Amniotic stem cell (primary cell): ENCODE data around the gene HS2ST1.
"Not testable (repeated sequence)": the region's sequence is repeated elsewhere in the genome, so short reads cannot be mapped to it uniquely, and the experiment has no call there.

ENCODE experiments used
- DNase-seq: peaks from one replicate; lab custom pipeline; 2025; lab: John Stamatoyannopoulos, UW

HS2ST1 gene

DNA sequence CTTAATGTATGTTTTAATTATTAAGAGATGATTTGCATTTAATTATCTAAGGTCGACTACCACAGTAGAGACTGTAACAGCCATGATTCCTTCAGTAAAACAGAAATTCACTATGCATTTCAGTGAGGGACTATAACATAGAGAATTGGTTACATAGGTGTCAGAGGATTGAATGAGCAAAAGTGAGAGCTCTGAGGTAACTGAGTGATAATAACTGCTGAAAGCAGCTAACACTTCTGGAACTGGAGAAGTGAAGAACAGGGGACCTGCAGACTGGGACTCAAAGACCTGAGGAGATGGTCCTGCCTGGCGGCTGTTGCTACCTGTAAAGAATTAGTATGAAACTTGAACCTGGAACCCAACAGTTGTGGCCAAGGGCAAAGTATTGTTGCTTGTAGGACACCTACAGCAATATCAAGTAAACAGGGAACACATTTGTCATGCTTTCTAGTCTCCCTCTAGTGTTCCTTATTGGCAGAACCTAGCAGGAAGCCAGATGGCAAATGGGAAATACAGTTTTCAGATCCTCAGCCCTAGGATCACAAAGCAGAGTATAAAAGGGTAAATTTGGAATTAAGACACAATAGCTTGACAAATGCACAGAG lies 110.6 kb downstream of the HS2ST1 start:
- no peak for DNase-seq

DNA sequence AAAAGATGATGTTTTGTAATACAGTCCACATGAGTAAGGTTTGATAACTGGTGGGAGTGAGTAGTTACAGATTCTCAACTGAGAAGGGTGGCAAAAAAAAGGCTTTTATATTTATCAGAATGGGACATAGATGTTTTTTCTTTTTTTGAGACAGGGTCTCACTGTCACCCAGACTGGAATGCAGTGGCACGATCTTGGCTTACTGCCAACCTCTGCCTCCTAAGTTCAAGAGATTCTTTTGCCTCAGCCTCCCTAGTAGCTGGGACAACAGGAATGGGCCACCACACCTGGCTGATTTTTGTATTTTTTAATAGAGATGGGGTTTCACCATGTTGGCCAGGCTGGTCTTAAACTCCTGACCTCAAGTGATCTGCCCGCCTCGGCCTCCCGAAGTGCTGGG lies 113.1 kb downstream of the HS2ST1 start:
- not testable (repeated sequence) for DNase-seq

DNA sequence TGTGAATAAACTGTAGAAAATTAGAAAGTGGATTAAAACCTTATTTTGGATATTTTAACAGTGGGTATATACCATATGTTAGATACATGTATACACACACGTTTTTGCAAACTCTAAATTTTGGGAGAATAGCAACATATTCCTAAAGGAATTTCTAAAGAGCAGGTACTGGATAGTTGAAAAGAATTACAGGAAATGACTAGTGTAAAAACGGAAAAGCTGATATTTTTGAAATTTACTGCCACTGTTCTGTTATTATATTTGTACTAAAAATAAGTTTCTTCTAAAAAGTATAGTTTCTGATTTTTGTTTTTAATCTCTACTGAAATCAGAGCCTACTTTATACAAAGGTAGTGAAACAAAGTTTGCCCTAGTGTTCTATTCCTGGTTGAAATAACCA lies 114.1 kb downstream of the HS2ST1 start:
- no peak for DNase-seq

DNA sequence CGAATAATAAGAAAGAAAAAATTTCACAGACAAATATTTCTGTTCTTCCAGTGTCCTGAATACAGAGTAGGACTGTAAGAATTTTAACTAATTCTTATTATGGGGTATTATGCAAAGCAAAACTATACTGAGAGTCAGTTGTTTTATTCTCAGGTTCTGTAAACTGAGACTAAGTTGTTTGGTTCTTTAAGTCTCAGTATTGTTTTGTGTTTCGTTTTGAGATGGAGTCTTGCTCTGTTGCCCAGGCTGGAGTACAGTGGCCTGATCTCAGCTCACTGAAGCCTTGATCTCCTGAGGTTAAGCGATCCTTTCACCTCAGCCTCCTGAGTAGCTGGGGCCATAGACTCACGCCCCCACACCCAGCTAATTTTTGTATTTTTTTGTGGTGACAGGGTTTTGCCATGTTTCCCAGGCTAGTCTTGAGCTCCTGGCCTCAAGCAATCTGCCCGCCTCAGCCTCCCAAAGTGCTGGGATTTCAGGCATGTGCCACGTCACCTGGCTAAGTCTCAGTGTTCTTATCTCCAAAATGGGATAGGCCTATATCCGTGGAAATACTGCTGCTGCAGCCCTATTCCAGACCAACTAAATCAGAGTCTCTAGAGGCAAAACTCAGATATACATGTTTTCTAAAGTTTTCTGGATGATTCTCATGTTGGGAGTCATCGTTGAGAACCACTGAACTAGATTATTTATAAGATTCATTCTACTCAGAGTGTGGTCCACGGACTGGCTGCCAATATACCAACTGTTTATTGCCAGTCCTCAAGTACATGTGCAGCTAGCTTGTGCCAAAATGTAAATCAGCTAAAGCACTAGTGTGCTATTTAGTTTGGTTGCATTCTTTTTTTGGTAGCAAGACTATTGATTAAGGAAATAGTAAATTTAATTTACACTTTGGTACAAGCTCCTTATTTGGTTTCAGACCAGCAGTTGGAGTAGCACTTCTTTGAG lies 116.6 kb downstream of the HS2ST1 start:
- no peak for DNase-seq

DNA sequence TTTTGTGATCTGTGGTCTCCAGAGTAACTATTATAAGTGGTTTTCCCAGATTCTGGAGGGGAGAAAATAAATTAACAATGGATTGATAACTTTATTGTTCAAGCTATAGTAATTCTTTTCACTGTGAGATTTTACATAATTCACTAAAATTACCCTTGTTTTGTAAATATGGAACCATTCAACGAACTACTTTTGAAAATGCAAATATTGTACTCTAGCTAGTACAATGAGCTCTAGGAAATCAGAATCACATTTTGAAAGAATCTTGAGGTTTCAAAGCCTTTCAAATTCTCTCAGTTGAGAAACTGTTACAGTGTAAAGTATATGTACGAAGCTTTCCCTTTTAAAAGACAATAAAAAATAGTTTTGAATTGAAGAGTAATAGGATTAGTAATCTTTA lies 119.9 kb downstream of the HS2ST1 start:
- DNase-seq = no peak

DNA sequence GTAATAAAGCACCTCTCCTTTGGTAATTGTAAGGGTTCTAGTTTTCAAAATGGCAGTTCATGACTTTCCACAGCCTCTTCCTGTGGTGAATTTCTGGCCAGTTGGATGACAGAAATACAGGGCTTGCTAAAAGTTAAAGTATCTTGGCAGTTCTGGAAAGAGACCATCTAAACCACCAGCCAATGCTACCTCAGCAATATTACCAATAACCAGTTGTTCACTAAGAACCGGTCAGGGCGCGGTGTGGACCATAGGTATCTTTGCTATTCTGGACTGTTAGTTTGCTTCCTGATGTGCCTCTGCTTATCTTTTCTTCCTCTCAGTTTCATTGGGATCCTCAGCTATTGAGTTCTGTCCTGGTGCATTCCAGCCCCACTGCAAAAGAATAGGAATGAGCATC lies 124.7 kb downstream of the HS2ST1 start:
- no peak for DNase-seq

DNA sequence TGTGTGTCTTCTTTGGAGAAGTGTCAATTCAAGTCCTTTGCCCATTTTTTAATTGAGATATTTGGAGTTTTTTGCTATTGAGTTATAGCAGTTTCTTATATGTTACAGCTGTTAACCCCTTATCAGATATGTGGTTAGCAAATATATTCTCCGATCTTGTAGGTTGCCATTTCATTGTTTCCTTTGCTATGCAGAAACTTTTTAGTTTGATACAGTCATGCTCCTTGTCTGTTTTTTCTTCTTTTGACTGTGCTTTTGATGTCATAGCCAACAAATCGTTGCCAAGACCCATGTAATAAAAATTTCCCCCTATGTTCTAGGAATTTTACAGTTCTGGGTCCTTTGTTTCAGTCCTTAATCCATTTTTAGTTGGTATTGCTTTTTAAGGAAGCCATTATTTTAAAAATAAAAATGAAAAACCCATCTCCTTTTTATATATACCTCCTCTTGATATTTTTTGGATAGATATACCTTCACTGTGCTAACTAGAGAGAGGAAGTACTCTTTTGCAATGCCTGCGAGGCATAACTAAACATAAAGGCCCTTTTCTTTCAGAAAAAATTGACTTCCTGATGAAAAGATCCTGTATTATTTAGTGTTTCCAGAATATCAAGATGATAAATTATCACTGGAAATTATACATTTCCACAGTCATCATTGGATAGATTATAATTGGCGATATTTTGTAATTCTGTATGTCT lies 127.8 kb downstream of the HS2ST1 start:
- DNase-seq = no peak

DNA sequence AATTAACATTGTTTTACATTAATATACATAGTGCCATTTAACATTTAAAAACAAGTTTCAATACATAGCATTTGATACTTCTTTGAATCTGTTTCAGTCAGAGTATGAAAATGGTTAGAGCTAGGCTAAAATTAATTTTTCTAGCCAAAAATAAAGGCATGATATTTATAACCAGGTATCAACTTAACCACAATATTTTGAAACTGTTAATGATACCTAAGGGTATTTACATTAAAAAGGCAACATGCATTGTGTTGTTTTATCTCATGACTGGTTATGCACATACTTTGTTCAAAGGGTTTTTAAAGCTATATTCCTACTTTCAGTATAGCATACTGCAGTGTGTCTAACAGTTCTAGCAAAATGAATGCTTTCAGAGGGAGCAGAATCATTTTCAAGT lies 130.0 kb downstream of the HS2ST1 start:
- no peak for DNase-seq

DNA sequence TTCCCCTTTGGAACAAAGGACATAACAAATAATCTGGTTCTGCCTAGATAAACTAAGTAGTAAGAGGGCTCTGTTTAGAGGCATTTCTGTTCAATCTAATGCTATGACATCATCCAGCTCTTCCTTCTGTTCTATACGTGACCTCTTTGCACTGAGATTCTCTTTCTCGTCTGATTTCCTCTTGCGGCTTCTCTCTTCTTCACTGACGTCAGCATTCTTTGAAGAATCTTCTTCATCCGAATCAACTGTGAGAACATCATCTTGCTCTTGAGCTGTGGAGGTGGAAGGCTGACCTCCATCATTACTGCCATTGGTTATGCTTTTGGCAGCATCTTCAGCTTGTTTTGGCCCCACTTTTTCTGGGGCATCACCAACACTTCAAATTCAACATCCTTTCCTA lies 130.4 kb downstream of the HS2ST1 start:
- no peak for DNase-seq

DNA sequence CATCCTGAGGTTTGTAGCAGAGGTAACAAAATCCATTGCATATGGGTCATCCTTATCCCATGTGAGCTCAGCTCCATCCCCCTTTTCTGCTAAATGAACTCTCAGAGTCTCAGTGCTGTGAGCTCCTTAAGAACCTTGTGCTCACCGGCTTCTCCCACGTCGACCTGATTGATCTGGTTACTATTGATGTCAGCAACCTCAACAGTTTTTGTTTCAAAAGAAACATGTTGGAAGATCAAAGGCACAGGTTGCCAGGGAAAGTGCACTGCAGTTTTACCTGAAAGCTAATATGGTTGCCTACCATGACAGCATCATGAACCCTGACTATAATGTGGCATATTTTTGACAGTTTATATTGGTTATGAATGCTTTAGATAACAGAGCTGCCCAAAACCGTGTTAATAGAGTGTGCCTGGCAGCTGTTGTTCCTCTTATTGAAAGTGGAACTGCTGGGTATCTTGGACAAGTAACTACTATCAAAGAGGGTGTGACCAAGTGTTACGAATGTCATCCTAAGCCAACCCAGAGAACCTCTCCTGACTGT lies 131.4 kb downstream of the HS2ST1 start:
- no peak for DNase-seq

DNA sequence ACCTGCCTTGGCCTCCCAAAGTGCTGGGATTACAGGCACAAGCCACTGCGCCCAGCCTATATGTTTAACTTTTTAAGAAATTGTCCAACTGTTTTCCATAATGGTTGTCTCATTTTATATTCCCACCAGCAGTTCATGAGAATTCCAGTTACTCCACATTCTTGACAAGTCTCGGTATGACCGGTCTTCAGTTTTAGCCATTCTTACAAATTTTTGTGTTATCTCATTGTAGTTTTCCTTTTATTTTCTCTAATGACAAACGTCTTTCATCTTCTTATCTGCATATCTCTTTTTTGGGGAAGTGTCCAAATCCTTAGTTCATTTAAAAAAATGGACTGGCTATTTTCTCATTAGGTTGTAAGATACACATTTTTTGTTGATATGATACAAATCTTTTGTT lies 132.5 kb downstream of the HS2ST1 start:
- DNase-seq = no peak

DNA sequence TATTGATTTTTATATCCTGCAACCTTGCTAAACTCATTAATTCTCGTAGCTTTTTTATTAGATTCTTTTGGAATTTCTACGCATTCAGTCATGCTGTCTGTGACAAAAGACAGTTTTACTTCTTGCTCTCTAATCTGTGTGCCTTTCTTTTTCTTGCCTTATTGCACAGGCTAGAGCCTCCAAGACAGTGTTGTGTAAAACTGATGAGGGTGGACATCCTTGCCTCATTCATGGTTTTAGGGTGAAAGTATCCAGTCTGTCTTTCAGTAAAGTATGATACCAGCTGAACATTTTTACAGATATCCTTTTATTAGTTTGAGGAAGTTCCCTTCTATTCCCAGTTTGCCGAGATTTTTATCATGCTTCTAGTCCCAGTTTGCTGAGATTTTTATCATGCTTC lies 133.8 kb downstream of the HS2ST1 start:
- no peak for DNase-seq

DNA sequence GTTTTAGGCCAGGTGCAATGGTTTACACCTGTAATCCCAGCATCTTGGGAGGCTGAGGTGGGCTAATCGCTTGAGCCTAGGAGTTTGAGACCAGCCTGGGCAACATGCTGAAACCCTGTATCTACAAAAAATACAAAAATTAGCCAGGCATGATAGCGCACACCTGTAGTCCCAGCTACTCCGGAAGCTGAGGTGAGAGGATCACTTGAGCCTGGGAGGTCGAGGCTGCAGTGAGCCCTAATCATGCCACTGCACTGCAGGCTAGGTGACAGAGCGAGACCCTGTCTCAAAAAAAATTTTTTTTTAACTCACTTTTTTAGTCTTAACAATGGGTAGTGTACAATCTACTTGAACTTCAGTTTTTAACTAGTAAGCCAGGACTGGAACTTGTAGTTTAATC lies 137.5 kb downstream of the HS2ST1 start:
- no peak for DNase-seq

DNA sequence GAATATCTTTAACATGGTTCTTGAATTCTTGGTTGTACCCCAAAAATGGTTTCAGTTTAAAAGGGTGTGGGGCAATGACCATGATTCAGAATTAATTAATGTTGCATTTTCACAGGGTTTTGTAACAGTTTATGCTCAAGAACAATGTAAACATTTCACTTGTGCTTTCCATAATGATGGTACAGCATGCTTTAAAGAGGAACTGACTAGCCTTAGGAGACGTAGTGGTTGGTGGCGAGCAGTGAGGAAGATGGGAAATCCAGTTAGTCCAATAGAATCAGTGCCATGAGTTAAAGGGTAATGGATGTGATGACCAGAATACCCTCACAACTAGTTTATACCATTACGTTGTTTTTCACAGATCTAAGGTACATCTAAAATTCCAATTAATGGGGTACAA lies 138.0 kb downstream of the HS2ST1 start:
- DNase-seq = no peak

DNA sequence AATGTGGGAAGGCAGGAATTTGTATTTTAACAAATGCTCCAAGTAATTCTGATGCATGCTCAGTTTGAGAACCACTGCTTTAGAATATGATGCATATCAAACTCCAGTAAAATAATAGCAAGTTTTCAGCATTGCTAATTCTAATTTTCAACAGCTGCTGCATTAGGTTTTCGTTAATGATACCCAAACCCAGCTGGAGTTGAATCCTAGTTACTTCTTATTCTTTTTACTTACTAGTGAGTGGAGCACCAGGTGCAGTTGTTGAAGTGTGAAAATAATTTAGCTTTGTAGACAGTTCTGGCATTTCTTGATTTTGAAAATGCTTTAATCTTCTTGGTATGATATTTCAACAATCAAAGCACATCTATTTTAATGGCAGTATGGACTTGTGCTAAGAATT lies 138.5 kb downstream of the HS2ST1 start:
- no peak for DNase-seq

DNA sequence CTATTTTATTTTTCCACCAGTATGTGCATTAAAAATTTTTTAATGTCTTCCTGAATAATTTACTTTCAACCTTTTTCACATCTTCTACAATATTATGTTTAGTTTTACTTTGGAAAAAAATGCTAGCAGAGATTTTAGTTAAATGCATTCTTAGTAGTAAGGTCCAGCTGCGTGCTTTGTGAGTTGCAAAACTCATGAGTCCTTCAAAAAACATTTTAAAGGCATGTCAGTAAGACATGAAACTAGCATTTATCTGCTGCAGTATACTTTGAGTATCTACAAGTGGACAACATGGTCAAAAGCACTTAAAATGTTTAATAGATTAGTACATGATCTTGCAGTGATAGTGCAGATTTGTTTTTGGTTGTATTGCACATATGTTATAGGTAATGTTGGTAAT lies 139.0 kb downstream of the HS2ST1 start:
- no peak for DNase-seq

DNA sequence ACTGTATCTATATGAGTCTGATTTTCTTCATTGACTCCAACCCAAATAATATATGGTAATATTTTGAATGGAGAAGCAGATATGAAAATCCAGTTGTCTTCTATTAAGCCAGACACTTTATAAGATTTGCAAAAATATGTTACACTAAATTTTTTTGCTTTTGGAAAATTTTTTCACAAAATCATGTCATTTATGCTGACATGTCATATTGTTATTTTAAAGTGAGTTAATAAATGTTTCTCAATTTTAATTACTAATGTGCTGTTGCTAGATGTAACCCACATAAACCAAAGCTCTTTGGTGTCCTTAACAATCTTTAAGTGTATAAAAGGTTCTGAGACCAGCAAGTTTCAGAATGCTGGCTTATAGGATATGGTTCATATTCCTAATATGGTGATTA lies 142.5 kb downstream of the HS2ST1 start:
- no peak for DNase-seq

DNA sequence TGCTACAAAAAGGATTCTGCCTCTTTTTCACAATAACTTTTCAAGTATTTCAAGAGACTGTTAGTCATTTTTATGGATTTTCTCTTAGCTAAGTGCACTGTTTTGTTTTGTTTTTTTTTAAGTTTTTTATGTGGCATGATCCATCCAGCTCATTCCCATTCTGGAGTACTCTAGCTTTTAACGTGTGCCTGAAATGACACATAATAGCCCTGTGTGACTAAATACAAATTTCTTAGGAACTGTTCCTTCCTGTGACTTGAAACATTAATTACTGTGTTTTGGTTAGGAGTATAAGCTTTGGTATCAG lies 143.9 kb downstream of the HS2ST1 start:
- DNase-seq = no peak

DNA sequence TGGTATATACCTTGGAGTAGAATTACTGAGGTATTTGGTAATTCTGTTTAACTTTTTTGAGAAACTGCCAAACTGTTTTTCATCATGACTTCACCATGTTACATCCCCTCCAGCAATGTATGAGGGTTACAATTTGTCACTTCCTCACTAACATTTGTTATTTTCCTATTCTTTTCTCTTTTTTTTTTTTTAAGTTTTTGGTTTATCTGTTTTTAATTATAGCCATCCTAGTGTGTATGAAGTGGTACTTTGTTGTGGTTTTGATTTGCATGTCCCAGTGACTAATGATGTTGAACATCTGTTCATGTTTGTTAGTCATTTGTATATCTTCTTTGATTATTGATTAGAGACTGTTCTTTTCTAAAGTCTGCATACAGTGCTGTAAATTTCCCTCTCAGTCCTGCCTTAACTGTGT lies 147.3 kb downstream of the HS2ST1 start:
- no peak for DNase-seq

DNA sequence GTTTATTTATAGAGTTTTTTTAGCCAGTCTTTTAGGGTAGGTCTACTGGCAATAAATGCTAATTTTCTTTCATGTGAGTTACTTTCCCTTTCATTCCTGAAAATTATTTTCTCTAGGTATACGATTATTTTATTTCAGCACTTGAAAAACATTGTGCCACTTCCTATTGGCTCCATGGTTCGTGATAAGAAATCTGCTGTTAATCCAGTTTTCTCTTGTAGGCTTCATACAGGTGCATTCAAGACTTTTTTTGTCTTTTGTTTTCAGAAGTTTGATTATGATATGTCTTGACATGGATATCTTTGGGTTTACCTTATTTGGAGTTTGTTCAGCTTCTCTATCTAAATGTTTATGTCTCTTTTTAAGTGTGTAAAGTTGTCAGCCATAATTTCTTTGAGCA lies 148.3 kb downstream of the HS2ST1 start:
- DNase-seq = no peak

DNA sequence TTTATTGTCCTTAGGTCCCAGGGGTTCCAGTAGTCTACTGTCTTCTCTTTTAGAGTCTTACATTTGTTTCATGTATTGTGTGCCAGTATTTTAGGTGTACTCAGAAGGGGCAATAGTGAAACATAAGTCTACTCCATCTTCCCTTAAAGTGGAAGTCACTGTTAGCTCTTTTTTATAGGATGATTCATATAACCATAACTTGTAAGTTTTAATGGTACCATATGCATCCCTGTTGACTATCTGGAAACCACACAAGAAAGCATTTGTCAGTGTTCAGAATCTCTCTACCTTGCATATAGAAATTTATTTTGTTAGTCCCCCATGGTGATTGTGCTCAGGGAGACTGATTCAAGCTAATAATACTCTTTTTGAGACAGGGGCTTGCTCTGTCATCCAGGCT lies 149.9 kb downstream of the HS2ST1 start:
- no peak for DNase-seq

DNA sequence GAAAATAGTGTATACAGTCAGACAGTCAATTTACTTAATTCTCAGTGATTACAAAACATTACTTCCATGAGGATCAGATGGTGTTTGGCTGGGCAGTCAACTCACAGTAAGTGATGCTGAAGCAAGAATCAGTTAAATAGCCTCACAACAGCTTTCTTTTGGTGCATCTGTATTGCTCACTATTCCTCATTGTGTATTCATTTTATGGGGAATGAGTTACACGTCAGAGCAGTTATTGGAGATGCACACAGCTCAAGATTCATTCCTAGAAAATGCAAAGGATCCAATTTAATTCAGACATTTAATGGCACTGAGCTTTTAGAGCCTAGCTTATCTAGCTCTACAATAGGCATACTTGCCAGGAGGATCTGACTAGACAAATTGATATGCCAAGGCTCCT lies 150.6 kb downstream of the HS2ST1 start:
- no peak for DNase-seq

DNA sequence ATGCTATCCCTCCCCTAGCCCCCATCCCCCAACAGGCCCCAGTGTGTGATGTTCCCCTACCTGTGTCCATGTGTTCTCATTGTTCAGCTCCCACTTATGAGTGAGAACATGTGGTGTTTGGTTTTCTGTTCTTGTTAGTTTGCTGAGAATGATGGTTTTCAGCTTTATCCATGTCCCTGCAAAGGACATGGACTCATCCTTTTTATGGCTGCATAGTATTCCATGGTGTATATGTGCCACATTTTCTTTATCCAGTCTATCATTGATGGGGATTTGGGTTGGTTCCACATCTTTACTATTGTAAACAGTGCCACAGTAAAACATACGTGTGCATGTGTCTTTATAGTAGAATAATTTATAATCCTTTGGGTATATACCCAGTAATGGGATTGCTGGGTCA lies 152.3 kb downstream of the HS2ST1 start:
- not testable (repeated sequence) for DNase-seq
